ENCODE measurements around the gene RALGDS. TPM values are rescaled to one million over a fixed set of nuclear protein-coding genes. Genes with fewer than 3 reads are reported as not detected.
"Not testable (repeated sequence)": the region's sequence is repeated elsewhere in the genome, so short reads cannot be mapped to it uniquely, and the experiment has no call there.

Gene RALGDS
- total RNA-seq, 1 donor from 2014 or later, result 19.0 TPM

DNA sequence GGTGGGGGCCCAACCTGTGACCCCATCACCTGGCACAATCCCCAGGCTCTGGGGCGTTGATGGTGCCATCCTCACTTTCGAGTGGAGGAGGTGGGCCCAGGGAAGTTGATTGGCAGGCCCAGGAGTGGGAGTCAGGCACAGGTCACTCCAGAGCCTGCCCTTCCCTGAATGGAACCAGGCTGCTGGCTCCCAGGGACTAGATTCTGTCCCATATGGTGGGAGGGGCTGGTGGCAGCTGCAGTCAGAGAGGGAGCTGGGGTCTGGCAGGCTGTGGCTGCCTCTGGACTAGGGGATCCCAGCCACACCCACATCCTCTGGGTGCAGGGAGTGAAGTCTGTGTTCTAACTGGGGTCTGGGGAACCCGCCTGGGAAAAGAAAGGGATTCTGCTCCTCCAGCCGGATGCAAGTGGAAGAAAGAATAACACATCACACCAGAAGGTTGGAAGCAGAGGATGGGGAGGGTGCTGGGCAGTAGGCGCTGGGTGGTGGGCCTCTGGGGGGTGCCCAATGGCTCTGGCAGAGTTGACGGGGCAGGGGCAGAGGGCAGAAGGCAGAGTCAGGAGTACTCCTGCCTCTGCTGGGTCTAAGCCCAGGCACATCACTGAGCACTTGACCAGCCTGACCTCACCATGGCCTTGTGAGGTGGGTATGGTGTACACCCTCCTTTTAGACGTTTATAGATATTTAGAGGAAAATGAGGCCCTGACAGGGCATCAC lies 33.5 kb downstream of the RALGDS start:
- TF ChIP-seq, protein P1, sequence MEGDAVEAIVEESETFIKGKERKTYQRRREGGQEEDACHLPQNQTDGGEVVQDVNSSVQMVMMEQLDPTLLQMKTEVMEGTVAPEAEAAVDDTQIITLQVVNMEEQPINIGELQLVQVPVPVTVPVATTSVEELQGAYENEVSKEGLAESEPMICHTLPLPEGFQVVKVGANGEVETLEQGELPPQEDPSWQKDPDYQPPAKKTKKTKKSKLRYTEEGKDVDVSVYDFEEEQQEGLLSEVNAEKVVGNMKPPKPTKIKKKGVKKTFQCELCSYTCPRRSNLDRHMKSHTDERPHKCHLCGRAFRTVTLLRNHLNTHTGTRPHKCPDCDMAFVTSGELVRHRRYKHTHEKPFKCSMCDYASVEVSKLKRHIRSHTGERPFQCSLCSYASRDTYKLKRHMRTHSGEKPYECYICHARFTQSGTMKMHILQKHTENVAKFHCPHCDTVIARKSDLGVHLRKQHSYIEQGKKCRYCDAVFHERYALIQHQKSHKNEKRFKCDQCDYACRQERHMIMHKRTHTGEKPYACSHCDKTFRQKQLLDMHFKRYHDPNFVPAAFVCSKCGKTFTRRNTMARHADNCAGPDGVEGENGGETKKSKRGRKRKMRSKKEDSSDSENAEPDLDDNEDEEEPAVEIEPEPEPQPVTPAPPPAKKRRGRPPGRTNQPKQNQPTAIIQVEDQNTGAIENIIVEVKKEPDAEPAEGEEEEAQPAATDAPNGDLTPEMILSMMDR (IDR thresholded peaks at IDR 0.05), result no peak
- H3K4me3 Mint-ChIP-seq (ENCODE audit: unreplicated experiment), result no peak overlapping the region
- H3K27me3 Mint-ChIP-seq (ENCODE audit: low read depth), result no peaks in the 10 kb centered on the region
- no peaks in the 10 kb centered on the region for H3K36me3 Mint-ChIP-seq (ENCODE audit: low read depth)
- no peaks in the 10 kb centered on the region for H3K9me3 Mint-ChIP-seq (ENCODE audit: low read depth)
- H3K4me1 Mint-ChIP-seq (ENCODE audit: low read depth), result no peaks in the 10 kb centered on the region
- H3K27ac Mint-ChIP-seq (ENCODE audit: unreplicated experiment), result no peak overlapping the region
- DNase-seq (ENCODE audit: low spot score), result peak; percentile 59

DNA sequence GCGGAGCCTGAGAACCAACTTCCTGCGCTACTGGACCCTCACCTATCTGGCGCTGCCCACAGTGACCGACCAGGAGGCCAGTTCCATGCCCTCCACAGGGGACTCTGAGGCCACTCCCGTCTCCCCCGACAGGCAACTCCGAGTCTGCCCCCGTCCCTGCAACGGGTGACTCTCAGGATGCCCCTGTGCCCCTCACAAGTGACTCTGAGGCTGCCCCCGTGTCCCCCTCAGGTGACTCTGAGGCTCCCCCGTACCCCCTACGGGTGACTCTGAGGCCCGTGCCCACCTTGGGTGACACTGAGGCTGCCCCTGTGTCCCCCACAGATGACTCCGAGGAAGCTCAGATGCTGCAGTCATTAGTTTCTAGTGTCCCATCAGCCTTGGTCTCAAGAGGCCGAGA lies 34.1 kb downstream of the RALGDS start:
- Mint-ChIP-seq H3K4me3 (ENCODE audit: unreplicated experiment) (no peak overlapping the region), H3K27ac (ENCODE audit: unreplicated experiment) (no peak overlapping the region), H3K9me3 (ENCODE audit: low read depth) (no peaks in the 10 kb centered on the region), H3K27me3 (ENCODE audit: low read depth) (no peaks in the 10 kb centered on the region), H3K36me3 (ENCODE audit: low read depth) (no peaks in the 10 kb centered on the region), H3K4me1 (ENCODE audit: low read depth) (no peaks in the 10 kb centered on the region)
- TF ChIP-seq, protein P1 (IDR thresholded peaks at IDR 0.05), result no peak
- DNase-seq (ENCODE audit: low spot score), result peak; percentile 32

DNA sequence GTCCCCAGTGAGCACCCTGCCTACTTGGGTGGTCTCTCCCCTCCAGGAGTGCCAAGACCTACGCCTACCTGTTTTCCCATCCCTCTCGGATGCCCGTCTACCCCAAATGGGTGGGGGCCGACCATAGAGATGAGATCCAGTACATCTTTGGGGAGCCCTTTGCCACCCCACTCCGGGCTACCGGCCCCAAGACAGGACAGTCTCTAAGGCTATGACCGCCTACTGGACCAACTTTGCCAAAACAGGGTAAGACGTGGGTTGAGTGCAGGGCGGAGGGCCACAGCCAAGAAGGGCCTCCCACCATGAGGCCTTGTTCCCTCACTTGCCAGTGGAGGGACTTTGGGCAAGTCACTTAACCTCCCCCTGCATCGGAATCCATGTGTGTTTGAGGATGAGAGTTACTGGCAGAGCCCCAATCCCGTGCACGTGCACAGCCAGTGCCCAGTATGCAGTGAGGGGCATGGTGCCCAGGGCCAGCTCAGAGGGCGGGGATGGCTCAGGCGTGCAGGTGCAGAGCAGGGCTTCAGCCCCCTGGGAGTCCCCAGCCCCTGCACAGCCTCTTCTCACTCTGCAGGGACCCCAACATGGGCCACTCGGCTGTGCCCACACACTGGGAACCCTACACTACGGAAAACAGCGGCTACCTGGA lies 34.7 kb downstream of the RALGDS start:
- not testable (repeated sequence) for H3K4me1 Mint-ChIP-seq (ENCODE audit: low read depth); H3K36me3 Mint-ChIP-seq (ENCODE audit: low read depth); H3K4me3 Mint-ChIP-seq (ENCODE audit: unreplicated experiment); H3K27me3 Mint-ChIP-seq (ENCODE audit: low read depth); H3K9me3 Mint-ChIP-seq (ENCODE audit: low read depth); H3K27ac Mint-ChIP-seq (ENCODE audit: unreplicated experiment)
- DNase-seq (ENCODE audit: low spot score), result peak; percentile 20

DNA sequence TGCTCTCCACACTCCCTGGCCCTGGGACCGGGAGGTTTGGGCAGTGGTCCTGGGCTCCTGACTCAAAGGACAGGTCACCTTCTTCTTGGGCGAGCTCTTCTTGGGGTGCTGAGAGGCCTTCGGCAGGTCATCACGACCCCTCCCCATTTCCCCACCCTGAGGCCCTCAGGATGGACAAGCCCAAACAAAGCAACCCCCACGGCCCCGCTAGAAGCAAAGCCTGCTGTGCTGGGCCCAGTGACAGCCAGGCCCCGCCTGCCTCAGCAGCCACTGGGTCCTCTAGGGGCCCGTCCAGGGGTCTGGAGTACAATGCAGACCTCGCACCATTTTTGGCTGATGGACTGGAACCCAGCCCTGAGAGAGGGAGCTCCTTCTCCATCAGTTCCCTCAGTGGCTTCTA lies 37.4 kb downstream of the RALGDS start:
- not testable (repeated sequence) for H3K9me3 Mint-ChIP-seq (ENCODE audit: low read depth); H3K4me3 Mint-ChIP-seq (ENCODE audit: unreplicated experiment); H3K36me3 Mint-ChIP-seq (ENCODE audit: low read depth); H3K27me3 Mint-ChIP-seq (ENCODE audit: low read depth); H3K27ac Mint-ChIP-seq (ENCODE audit: unreplicated experiment); H3K4me1 Mint-ChIP-seq (ENCODE audit: low read depth)
- DNase-seq (ENCODE audit: low spot score), result peak; percentile 58

DNA sequence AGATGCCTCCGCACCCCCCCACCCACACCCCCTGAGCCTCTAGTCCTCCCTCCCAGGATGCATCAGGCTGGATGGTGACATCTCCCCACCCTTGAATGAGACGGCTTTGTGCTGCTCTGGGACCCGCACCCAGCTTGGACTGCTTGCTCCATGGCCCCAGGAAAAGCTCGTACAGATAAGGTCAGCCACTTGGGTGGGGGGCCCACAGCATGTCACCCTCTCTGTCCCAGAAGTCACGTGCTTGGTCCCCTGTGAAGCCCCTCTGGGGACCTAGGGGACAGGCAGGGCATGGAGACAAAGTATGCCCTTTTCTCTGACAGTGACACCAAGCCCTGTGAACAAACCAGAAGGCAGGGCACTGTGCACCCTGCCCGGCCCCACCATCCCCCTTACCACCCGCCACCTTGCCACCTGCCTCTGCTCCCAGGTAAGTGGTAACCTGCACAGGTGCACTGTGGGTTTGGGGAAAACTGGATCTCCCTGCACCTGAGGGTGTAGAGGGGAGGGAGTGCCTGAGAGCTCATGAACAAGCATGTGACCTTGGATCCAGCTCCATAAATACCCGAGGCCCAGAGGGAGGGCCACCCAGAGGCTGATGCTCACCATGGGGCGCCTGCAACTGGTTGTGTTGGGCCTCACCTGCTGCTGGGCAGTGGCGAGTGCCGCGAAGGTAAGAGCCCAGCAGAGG lies 38.9 kb downstream of the RALGDS start:
- DNase-seq (ENCODE audit: low spot score), result peak; percentile 39
- not testable (repeated sequence) for H3K4me1 Mint-ChIP-seq (ENCODE audit: low read depth); H3K9me3 Mint-ChIP-seq (ENCODE audit: low read depth); H3K27ac Mint-ChIP-seq (ENCODE audit: unreplicated experiment); H3K36me3 Mint-ChIP-seq (ENCODE audit: low read depth); H3K27me3 Mint-ChIP-seq (ENCODE audit: low read depth); H3K4me3 Mint-ChIP-seq (ENCODE audit: unreplicated experiment)

DNA sequence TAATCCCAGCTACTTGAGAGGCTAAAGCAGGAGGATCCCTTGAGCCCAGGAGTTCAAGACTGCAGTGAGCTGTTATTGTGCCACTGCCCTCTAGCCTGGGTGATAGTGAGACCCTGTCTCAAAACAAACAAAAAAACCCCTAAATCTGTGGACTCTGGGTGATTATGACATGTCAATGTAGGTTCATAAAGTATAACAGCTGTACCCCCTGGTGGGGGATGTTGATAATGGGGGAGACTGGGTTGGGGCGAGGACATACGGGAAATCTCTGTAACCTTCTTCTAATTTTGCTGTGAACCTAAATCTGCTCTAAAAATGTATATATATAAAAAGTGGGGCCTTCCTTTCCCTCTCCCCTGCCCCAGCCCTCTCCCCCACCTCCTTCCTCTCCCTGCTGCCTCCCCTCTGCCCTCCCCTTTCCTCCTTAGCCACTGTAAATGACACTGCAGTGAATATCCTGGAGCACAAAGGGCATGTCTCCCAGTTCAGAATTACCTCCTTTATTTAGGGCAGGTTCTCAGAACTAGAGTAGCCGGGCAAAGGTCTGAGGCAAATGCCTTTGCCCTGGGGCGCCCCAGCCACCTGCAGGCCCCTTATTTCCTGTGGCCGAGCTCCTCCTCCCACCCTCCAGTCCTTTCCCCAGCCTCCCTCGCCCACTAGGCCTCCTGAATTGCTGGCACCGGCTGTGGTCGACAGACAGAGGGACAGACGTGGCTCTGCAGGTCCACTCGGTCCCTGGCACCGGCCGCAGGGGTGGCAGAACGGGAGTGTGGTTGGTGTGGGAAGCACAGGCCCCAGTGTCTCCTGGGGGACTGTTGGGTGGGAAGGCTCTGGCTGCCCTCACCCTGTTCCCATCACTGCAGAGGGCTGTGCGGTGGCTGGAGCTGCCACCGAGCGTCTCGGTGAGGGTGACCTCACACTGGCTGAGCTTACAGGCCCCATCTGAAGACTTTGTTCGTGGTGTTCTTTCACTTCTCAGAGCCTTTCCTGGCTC lies 40.0 kb downstream of the RALGDS start:
- H3K27me3 Mint-ChIP-seq (ENCODE audit: low read depth); H3K36me3 Mint-ChIP-seq (ENCODE audit: low read depth); H3K4me3 Mint-ChIP-seq (ENCODE audit: unreplicated experiment); H3K9me3 Mint-ChIP-seq (ENCODE audit: low read depth); H3K27ac Mint-ChIP-seq (ENCODE audit: unreplicated experiment): not testable (repeated sequence)
- H3K4me1 Mint-ChIP-seq (ENCODE audit: low read depth), result peaks cover 15% of the 10 kb centered on the region
- peak; percentile 33 for DNase-seq (ENCODE audit: low spot score)

Measured in chondrocyte (in vitro differentiated cells).